Psoas muscle (tissue), 8 donors: ENCODE results near the gene ARHGAP42. TPM values are rescaled to one million over a fixed set of nuclear protein-coding genes. Genes with fewer than 3 reads are reported as not detected.

Source experiments
- ATAC-seq, 4 donors: fragments of 200-7000 bp; cut with Tn5 transposase; one replicate each; pipeline ENCODE4 v1.9.1; 2020; ENCODE audit warnings: moderate library complexity in 3 of 4, mild to moderate bottlenecking in 2 of 4
- DNase-seq, 2 donors: peaks; one replicate each; pipeline ENCODE4 v3.0.0-alpha.2; 2020
- H3K27ac ChIP-seq: fragments of 200-600 bp; one replicate; pipeline ENCODE4 v1.8.0; 2022
- H3K27me3 ChIP-seq, 3 donors: fragments of 200-600 bp in 1 of 3; one replicate each; pipeline versions ENCODE4 v1.6.1 to v1.8.0; 2013 to 2022; ENCODE audit warnings: low read length in 2 of 3, mild to moderate bottlenecking in 2 of 3, moderate library complexity in 1 of 3; ENCODE audit not compliant: insufficient read depth in 3 of 3
- H3K36me3 ChIP-seq, 2 donors: fragments of 200-600 bp in 1 of 2; one replicate each; pipeline versions ENCODE4 v1.6.1 to v1.8.0; 2013 to 2022; ENCODE audit warnings: low read depth in 1 of 2, mild to moderate bottlenecking in 1 of 2, moderate library complexity in 1 of 2; ENCODE audit not compliant: insufficient read depth in 1 of 2
- H3K4me1 ChIP-seq: fragments of 200-600 bp; one replicate; pipeline ENCODE4 v1.8.0; 2022
- H3K4me3 ChIP-seq: fragments of 200-600 bp; one replicate; pipeline ENCODE4 v1.8.0; 2022; ENCODE audit warnings: mild to moderate bottlenecking
- H3K9me3 ChIP-seq: fragments of 200-600 bp; one replicate; pipeline ENCODE4 v1.8.0; 2022
- CTCF ChIP-seq: fragments of 200-600 bp; IDR thresholded peaks from one replicate; pipeline ENCODE4 v1.8.0; 2022; ENCODE audit warnings: antibody characterized with exemption
- WGBS, 3 donors: extraction: QIAGEN DNeasy Blood & Tissue Kit; methylation state at CpG; one replicate each; pipeline versions ENCODE4 v1.1.6 to v1.1.7; 2013; 5-methylcytosine and 5-hydroxymethylcytosine counted together
- intact Hi-C, 2 donors: fragments of 100-400 bp; cut with DNase I; formaldehyde crosslinking; loops; one replicate each; pipeline versions ENCODE4 v1.11.0 to v1.14.2; 2022
- polyA plus RNA-seq, 3 donors: library from polyadenylated mRNA; stranded (reverse); fragments of 200-250 nt; gene quantifications; one replicate each; pipeline ENCODE4 v1.2.3, GENCODE V29; 2013
- total RNA-seq, 4 donors: library from RNA; stranded (reverse); fragmentation: NEBNext Ultra II Directional in 2 of 4; extraction: Animal tissue kit (Norgen Biotek cat#: 25700) in 2 of 4; gene quantifications; one replicate each; pipeline versions ENCODE4 v1.2.1 to v1.2.4, GENCODE V29; 2021 to 2023
- donor health status: healthy with polysubstance abuse.
- donor health status: DM: no; HTN: no; CAD: no; lungs with moderate emphysema.
- donor health status: Bipolar disorder and iron deficiency.
- donor health status: healthy.
- donor health status: DM: yes; HTN: yes; CAD: no.
- donor health status: DM: no; HTN: no; CAD: no.
- donor health status: DM: no; HTN: no; CAD: no.
- donor health status: DM: yes; HTN: yes; CAD: no.

The ARHGAP42 gene
- total and polyA plus RNA-seq, 7 donors = 3.8 to 12.3 (median 7.2) TPM

DNA sequence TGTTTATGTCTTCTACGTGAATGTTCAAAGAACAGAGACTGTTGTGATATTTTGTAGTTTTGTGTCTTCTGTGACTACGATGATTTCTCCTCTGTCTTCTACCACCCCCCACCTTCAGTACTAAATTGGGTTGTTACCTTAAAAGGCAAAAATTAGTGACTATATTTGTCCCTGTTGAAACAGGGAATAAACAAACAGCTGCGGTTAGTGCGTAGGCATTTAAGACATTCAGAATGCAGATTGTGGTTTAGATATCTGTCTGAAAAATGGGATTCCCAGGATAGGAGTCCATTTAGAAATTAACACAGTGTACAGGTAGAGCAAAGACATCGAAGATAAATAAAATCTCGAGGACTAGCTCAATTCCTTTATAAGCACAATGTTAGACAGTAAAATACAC lies 15.6 kb upstream of the ARHGAP42 start:
- no peak for TF ChIP-seq CTCF
- no peak overlapping the region for H3K27ac ChIP-seq
- no peaks in the 10 kb centered on the region for H3K36me3 ChIP-seq
- no peak for DNase-seq
- no peak overlapping the region for H3K4me3 ChIP-seq
- H3K27me3 ChIP-seq = no peaks in the 10 kb centered on the region
- H3K9me3 ChIP-seq = no peaks in the 10 kb centered on the region
- H3K4me1 ChIP-seq = no peaks in the 10 kb centered on the region
- WGBS, 3 donors = 89 to 92% (median 91%) methylated on average over 6 of the region's 6 CpGs
- ATAC-seq = no peak
- intact Hi-C loops = no loop called here

DNA sequence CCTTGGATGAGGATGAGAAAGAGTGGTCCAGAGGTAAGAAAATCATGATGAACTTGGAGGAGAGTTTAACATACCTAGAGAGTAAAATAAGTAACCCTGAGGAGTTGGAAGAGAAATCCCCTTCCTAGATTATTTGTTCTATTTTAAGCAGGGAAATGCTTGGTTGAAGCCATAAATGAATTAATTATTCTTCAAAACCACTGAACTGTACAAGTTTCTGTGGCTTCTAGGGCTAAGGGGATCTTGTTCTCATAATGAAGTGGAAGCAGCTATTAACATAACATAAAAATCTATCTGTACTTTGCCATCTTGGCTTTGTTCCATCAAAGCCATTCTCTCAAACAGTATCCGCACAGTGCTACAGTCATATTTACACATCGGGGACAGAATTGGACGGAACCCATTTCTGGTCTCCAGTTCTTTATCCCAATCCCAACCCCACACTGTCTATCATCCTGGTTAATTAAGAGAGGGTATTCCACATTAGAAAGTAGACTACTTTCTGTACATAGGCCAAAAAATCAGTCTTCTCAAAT lies 14.5 kb upstream of the ARHGAP42 start:
- intact Hi-C loops = no loop called here
- Histone ChIP-seq H3K4me1 (no peaks in the 10 kb centered on the region), H3K27ac (no peak overlapping the region), H3K27me3 (no peaks in the 10 kb centered on the region), H3K4me3 (no peak overlapping the region), H3K9me3 (no peaks in the 10 kb centered on the region), H3K36me3 (no peaks in the 10 kb centered on the region)
- no peak for TF ChIP-seq CTCF
- WGBS, 3 donors = 81 to 87% (median 87%) methylated on average over 3 of the region's 3 CpGs
- DNase-seq = no peak
- no peak for ATAC-seq

DNA sequence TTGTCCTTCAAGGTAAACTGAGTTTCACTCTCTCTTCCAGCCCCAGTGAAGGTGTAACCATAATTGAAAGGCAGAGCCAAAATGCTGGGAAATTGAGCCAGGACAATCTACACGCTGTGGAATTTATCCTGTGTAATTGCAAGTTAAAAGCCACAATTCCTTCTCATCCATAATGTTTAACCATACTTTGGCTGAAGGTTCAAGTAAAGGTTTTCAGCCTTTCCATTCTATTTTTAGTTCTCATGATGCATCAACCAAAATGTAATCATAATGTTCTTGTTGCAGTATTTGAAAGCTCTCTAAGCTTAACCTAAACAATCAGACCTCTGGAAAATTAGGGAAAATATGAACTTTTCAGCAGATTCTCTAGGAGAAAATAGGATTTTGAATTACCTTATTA lies 14.0 kb upstream of the ARHGAP42 start:
- intact Hi-C loops = no loop called here
- ATAC-seq = no peak
- WGBS, 3 donors = 64 to 74% (median 66%) methylated on average over 1 of the region's 1 CpG

GRCh38 chr11:100674212-100674611 lies 12.9 kb upstream of the ARHGAP42 start:
- DNase-seq (no peak), ATAC-seq (no peak)
- no peak for TF ChIP-seq CTCF
- Histone ChIP-seq H3K9me3 (no peaks in the 10 kb centered on the region), H3K4me3 (no peak overlapping the region), H3K4me1 (no peaks in the 10 kb centered on the region), H3K27ac (no peak overlapping the region), H3K36me3 (no peaks in the 10 kb centered on the region), H3K27me3 (no peaks in the 10 kb centered on the region)
- 94 to 97% (median 94%) methylated on average over 7 of the region's 7 CpGs for WGBS, 3 donors
- intact Hi-C loops = no loop called here

More for the DNA sequence above, 14.0 kb upstream of the ARHGAP42 start:
- Histone ChIP-seq H3K9me3 (no peaks in the 10 kb centered on the region), H3K27me3 (no peaks in the 10 kb centered on the region), H3K4me3 (no peak overlapping the region), H3K36me3 (no peaks in the 10 kb centered on the region), H3K4me1 (no peaks in the 10 kb centered on the region), H3K27ac (no peak overlapping the region)
- DNase-seq = no peak
- TF ChIP-seq CTCF = no peak

DNA sequence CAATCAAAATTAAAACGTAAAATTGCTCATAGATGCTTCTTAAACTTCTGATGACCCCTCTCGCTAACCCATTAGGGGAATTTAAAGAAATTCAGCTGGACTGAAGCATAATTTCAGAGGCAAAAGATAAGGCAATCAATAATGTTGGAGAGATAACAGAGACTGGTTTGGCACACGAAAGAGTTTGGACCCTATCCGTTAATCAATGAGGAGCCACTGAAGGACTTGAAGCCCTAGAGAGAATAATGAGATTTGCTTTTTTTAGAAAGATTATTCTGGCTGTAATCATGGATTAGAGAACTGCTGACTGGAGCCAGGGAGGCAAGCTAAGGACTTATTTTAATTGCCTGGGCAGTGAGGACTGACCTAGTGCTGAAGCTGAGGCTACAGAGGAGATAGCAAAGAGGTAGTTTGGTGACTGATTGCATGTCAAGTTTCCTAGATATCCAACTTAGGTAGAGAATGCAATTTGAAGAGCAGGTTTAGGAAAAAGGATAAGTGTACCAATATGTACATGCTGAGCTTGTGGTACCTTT lies 11.9 kb upstream of the ARHGAP42 start:
- WGBS, 3 donors = 87 to 93% (median 92%) methylated on average over 4 of the region's 4 CpGs
- ATAC-seq = no peak
- DNase-seq = no peak
- H3K4me3 ChIP-seq = no peak overlapping the region
- H3K27ac ChIP-seq = no peak overlapping the region
- H3K9me3 ChIP-seq = no peaks in the 10 kb centered on the region
- no peaks in the 10 kb centered on the region for H3K36me3 ChIP-seq
- TF ChIP-seq CTCF = no peak
- H3K27me3 ChIP-seq = no peaks in the 10 kb centered on the region
- intact Hi-C loops = no loop called here
- H3K4me1 ChIP-seq = no peaks in the 10 kb centered on the region
